Activated naive CD8-positive, alpha-beta T cell treated with anti-CD3 and anti-CD28 coated beads, Interleukin-2, amount 50 U/mL, for 16 hours (primary cell): ENCODE data around the gene LRRC8D.

Experiments used
- DNase-seq: peaks from one replicate; pipeline ENCODE4 v3.0.0-alpha.2; 2020; ENCODE audit warnings: low read depth, low spot score

LRRC8D gene

DNA sequence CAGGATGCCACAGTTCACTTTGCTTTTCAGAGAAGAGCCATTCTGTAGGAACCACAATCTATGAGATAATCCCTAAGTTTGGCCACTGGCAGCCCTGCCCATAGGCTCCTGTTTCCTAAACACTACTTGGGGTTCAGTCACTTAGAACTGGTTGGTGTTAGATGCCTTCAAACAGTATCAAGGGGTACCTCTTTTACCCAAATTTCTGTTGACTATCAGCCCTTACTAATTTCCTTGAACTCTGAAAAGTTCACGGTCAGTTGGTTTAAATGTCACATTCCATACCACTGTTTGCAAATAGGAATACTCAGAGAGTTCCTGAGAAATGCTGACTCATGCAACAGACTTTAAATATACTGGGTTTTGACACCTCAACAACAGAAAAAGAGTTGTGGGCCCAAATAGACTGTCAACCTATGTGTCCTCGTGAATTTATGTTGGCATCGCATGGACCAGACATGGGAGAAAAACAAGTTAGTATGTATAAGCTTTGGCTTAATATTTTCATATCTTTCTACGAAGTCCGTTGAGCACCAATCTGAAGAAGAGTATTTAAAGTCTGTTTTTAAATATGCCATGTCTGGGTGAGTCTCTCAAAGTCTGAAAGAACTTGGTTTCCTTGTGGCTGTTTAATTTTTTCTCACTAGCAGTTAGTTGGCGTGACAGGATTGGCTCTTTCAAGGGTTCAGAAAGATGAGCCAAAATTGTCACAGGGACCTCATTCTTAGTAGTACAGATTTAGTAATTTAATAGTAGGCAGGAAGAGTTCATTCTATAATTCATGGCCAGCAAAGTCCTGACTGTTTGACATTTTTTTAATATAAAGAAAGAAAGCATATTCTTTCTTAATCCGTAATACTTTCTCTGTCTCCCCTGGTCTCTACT is 117.6 kb downstream of the LRRC8D start:
- no peak for DNase-seq

DNA sequence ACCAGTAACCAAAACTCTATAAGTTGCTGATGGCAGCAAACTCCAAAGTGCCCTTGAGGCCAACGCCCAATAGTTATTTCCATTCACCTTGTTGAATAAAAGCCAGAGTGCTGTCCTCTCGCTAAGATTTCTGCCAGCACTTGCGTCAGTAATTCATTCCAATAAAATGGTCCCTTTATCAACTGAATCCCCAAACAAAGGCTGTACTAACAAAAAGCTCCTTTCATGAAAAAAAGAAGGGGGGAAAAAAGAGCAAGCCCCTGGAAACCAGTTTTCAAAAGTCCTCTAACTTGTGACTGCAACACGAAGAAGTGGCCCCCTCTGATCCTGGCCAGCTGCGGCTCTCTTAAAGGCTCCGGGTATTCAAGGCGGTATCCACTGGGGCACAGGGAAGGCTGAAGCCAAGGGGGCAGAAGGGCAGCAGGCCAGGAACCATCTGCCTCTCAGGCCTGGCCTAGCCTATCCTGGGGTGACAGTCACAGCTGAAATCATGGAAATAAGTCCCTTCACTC is 118.3 kb downstream of the LRRC8D start:
- no peak for DNase-seq

DNA sequence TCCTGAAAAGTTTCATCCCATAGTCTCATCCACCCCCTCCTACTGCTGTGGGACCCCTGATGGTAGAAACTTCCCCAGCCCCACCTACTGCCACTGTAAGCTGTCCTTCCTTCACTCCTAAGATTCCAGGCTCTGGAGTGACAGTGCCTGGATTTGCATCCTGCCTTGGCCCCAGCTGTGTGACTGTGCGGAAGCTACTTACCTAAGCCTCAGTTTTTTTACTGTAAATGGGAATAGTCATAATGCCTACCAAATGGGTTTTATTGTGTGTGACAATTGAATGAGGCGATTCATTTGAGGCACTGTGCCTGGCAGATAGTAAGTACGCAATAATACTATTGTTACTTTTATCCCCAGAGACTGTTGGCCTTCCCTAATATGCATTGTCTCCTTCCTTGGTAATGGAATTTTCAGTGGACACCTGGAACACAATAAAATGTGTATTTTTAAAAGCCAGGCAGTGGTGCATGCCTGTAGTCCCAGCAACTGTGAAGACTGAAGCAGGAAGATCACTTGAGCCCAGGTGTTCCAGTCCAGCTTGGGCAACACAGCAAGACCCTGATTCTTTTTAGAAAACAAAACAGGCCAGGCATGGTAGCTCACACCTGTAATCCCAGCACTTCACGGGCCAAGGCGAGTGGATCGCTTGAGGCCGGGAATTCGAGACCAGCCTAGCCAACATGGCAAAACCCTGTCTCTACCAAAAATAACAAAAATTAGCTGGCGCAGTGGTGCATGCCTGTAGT is 119.0 kb downstream of the LRRC8D start:
- DNase-seq, result no peak

DNA sequence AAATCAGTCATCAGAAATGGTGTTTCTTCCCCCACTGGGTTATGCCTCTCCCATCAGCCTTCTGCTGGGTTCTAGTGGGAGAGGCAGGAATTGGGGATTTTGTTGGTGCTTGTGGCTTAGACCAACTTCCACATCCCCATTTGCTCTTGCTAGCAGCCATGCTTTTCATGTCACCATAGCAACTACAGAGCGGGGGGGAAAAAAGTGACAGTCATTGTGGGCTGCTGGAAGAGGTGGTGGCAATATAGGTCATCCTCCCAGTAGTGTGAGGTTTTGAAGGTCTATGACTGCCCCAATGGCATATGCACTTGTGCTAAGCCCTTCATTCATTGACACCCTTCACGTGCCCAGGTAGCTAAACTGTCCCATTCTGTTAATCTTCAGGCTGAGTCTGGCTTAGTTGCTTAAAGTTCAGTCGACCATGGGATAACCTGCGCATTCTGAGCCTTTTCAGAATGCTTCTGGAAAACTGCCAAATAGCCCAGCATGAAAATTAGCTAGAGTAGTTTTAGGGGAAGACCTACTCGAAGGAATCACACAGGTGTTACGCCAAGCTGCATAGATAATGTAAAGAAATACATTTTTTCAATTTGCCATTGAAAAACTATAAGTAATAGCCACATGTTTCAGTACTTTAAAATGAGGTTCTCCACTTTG is 120.4 kb downstream of the LRRC8D start:
- DNase-seq, result no peak

DNA sequence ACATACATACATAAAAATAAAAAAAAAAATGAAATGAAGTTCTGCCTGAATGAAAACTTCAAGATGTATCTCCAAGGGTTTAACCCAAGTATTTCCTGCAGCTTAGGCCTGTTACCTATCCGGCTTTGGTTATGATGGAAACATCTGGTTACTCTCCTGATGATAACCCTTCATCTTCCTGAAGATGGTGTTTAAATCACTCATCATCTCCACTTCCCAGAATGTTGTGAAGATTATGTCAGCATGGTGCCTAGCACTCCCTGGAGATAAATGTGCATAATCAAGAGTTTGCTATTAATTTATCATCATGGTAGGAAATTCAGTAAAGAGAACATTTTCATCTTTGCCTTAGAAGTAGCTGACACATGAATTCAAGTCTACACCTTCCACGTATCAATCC is 121.2 kb downstream of the LRRC8D start:
- no peak for DNase-seq

DNA sequence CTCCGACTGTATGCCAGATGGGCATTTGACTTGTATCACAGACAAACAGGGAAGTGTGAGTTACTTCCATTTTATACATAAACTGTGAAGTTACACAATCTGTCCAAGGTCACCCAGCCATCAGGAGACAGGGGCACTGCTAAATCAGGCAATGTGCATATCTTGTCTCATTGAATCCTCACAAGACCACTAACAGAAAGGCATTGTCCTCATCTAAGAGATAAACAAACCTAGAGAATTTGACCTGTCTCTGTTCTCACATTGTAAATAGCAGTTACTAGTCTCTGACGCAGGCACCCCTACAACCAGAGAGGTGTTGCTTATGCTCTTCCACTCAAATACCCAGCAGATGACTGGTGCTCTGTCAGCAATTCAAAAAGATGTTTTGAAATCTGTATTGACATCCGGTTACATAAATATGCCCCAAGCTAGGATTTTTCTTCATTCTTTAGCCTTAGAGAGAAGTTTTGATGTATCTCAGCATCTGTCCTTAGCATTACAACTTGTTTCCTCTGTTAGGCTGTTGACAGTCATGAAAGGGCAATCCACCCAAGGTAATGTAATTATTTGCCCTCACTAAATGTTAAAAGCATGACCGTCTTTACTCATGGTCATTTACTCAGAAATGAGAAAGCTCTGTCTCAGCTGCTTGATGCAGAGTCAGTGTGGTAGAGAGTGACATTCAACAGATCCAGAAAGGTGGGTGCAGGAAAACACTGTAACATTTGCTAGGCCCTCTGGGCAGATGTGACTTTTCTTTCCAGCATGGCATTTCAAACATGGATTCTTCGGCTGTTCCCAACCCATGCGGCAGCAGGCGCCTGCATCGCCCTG is 122.2 kb downstream of the LRRC8D start:
- no peak for DNase-seq

DNA sequence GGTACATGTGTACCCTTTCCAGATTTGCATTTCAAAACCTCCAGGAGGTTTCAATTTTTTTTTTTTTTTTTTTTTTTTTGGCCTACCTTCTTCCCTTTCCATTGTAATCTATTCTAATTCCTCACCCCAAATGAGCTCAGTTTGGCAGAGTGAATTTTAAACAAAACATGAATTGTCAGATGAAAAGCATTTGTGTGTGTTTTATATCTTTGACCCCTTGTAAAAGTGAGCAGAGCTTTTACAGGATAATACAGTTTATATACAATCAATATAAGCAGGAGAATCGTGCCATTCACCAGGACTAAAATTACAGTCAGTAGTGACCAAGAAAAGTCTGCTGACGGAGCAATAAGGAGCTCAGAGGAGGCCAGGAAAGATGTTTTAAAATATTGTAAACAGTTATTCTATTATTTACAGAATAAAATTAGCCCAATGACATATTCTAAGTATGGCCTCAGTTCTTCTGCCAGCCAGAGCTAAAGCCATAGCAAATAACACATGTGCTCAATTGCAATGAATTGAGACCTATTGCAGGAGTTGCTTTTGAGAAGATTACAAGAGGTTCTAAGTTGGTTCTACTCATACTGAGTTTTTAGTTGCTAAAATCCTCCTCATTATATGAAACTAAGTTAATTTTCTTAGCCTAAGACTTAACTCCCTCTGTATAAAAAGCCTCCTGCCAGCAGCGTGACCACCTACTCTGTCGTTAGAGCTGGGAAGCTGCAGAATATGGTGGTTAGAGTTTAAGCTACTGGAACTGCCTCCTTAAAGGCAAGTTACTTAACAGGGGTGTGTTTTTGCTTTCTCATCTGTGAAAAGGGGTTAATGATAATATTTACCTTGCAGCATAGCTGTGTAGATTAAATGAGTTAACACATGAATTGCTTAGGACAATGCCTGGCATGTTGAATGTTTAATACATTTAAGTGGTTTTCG is 123.3 kb downstream of the LRRC8D start:
- no peak for DNase-seq

DNA sequence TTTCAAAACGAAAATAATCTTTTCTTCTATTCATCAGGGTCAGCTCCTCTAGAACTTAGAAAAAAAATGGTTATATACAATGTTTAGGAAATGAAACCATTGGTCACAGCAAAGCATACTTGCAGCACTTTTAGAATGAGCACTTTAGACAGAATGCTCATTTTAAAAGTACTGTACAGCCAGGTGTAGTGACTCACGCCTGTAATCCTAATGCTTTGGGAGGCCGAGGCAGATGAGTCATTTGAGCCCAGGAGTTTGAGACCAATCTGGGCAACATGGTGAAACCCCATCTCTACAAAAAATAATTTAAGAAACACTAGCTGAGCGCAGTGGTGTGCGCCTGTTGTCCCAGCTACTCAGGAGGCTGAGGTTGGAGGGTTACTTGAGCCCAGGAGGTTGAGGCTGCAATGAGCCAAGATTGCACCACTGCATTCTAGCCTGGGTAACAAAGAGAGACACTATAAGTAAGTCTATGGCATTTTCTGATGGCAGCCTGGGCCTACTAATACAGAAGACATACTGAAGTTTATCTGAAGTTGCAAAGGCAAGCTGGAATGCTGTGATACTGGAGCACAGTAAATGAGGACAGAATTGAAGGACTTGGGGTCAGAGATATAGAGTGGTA is 125.1 kb downstream of the LRRC8D start:
- DNase-seq, result no peak

DNA sequence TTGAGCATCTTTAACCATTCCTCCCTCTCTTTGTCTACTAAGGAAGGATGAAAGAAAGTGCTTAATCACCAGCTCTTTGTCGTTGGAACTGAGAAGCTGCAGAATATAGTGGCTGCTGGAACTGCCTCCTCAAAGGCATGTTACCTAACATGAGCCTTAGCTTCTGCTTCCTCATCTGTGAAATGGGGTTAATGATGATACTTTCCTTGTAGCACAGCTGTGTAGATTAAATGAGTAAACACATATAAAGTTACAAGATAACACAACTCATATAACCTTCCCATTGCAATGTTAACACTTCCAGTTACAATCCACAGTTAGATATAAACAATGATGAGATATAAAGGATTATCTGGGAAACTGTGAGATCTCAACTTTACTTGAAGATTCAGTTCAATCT is 125.7 kb downstream of the LRRC8D start:
- DNase-seq, result no peak

DNA sequence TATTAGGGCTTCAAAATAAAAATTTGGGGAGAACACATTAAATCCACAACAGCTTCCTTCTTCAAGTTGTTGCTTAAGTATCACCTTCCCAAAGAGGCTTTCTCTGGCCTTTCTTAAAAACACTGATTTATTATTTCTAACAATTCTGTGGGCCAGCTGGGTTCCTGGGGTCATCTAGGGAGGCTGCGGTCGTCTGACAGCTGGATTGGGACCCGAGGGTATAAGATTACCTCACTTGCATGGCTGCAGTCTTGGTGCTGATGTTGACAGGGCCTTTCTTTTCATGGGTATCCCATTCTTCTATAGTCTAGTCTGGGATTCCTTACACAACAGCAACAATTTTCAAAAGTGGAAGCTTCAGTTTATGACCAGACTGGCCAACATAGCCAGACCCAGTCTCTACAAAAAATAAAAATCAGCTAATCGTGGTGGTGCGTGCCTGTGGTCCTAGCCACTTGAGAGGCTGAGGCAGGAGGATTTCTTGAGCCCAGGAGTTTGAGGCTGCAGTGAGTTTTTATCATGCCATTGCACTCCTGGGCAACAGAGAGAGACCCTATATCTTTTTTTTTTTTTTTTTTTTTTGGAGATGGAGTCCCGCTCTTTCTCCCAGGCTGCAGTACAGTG is 128.0 kb downstream of the LRRC8D start:
- no peak for DNase-seq

DNA sequence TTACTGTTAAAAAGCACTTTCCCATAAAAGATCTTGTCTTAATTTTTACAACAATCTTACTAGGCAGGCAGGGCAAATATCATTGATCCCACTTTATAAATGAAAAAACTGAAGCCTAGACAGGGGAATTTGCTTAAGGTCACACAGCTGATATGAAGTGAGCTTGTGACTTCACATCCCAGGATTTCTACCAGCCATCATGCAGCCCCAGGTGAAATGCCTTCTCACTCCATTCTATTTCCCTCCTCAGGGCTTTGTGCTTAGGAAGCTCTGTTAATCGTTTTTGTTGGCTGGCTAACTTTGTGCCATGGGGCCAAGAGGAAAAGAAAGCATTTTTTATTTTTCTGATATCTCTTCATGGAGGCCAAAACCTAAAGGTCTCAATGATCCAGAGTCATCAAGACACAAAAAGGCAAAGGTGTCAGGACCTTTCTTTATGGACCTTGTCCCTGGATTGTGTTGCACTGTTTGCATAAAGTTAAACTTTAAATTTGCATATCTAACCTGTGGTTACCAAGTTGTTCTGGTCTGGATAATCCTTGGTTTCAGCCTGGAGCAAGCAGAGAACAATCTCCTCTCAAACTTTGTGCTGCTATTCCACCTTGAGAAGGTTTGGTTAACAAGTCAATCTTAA is 129.3 kb downstream of the LRRC8D start:
- no peak for DNase-seq

DNA sequence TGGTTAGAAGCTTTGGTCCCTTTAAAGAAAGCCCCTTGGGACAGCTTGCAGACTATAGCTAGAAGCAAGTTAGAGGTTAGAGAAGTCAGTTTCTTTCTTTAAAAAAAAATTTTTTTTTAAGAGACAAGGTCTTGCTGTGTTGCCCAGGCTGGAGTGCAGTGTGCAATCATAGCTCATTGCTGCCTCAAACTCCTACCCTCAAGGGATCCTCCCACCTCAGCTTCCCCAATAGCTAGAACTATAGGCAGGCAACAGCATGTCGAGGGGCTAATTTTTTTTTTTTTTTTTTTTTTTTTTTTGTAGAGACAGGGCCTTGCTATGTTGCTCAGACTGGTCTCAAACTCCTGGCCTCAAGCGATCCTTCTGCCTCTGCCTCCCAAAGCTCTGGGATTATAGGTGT is 129.9 kb downstream of the LRRC8D start:
- no peak for DNase-seq

DNA sequence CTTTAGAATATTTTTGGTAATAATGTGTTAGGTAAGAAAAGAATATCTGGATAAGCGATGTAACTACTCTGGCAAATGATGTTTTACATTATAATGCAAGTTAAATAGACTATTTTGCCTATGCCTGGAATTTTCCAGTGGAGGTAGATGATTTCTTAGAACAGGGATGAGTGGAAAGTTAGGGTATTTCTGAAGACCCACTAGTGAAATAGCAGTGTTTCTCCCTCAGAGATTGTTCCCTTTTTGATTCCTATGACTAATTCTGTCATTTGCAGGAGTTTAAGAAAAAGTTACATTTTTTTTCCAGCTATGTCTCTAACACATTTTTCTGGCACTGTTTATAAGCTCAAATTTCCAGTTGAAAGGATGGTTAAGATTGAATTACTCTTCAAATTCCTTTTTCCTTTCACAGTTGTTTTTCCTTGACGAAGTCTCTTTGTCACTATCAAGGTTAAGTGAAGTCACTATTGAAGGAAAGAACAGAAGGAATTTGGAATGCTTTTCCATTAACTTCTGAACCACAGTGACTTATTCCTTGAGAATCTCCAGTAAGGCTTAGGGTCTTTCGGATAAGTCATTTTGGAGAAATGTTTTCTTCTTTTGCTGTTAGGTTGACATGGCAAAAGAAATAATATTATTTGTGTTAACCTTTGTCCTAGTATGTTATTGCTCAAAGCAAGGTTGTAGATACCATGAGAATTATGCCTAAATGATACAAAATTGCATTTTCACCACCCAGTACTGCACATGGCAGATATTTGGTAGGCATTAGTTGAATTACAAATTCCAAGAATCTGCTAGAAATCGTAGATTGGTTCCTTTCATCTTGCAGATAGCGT is 131.2 kb downstream of the LRRC8D start:
- no peak for DNase-seq

DNA sequence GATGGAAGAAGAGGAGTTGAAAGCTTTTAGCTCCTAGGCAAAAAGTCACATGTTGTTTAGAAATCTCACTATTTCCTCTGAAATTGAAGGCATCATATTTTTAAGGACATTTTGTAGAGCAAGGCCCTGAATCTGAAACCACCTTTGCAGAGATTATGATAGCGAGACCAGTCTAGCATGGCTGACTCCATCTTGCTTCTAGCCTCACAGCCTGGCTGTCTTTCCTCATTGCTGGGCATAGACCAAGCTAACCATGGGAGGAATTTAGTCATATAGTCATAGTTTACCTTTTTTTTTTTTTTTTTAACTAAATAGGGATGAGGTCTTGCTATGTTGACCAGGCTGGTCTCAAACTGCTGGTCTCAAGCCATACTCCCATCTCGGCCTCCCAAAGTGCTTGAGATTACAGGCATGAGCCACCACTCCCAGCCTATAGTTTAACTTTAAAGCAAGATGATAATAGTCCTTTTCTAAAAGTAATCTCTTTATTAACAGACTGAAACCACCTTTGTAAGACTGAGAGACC is 131.8 kb downstream of the LRRC8D start:
- no peak for DNase-seq

DNA sequence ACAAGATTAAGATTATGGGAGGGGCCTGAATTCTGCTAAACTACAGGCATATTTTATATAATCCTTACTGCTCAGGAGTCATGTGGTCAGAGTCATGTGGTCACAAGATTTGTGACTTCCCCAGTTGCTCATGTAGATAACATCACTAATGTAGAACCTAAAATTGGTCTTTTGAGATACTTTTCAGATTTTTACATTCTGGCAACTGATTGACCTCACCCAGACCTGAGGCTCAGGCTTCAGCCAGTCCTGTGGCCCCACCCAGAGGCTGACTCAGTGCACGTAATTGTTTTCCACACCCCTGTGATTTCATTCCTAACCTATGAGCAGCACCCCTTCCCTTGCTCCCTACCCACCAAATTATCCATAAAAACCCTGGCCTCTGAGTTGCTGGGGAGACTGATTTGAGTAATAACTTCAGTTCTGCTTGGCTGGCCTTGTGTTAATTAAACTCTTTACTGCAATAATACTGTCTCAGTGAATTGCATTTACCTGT is 132.3 kb downstream of the LRRC8D start:
- DNase-seq, result no peak

DNA sequence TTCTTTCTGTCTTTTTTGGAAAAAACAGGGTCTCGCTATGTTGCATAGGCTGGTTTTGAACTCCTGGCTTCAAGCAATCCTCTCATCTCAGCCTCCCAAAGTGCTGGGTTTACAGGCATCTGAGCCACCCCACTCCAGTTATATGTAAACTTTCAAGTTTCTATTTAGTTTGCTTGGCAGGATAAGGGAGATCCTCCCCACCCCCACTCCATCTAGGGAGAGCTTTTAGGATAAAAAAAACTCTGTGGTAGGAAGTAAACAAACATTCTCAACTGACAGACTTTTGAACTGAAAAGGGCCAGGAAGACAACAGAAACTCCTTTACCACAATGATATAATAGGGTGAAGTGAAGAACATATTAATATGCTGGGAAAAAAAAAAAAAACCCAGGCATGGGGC is 133.1 kb downstream of the LRRC8D start:
- DNase-seq, result no peak

DNA sequence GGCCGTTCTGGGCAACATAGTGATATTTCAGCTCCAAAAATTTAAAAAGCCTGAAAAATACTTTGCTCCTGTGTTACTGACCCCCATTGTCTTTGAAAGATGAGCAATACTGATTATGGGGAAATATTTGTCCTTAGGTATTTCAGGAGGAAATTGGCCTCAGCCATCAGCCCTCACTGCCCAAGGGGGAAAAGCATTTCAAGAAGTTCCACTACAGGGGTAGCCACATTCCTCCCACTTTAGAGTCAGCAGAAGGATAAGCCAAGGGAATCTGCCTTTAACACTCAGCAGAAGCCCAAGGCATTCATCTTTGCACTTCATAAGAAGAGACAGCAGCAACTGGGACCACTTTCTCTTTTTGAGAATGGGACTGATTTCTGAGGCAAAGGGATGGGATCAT is 133.6 kb downstream of the LRRC8D start:
- DNase-seq, result no peak
